ENCODE results near the gene PDGFRA.
"Not testable (repeated sequence)": the region's sequence is repeated elsewhere in the genome, so short reads cannot be mapped to it uniquely, and the experiment has no call there.

PDGFRA gene

GRCh38 chr4:54318904-54319303 is 89.8 kb downstream of the PDGFRA start:
- peak; percentile 18 for DNase-seq (ENCODE audit: low spot score)

- DNase-seq (ENCODE audit: low spot score) = no peak
Measured at GRCh38 chr4:54320826-54321685, 92.0 kb downstream of the PDGFRA start.

- peak; percentile 56 for DNase-seq (ENCODE audit: low spot score)
Measured at GRCh38 chr4:54322818-54323417, 93.8 kb downstream of the PDGFRA start.

DNA sequence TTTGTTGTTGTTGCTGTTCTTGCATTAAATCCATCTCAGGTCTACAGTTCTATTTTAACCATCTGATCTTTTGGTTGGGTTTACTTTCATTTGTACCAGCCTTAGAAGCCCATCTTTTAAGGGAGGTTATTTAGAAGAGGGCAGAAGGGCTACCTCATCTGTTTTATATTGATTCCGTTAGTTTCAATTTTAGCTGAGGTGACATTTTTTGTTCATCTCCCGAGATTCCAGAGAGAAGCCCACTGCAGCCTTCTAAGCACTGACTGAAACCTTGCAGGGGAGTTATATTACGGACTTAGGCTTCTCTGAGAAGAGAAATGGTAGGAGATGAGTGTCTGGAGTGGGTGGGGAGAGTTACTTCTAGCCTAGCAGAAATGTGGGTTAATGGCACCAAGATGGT is 101.8 kb downstream of the PDGFRA start:
- no peak for DNase-seq (ENCODE audit: low spot score)

- DNase-seq (ENCODE audit: low spot score) = no peak
Measured at GRCh38 chr4:54332542-54332941, 103.4 kb downstream of the PDGFRA start.

DNA sequence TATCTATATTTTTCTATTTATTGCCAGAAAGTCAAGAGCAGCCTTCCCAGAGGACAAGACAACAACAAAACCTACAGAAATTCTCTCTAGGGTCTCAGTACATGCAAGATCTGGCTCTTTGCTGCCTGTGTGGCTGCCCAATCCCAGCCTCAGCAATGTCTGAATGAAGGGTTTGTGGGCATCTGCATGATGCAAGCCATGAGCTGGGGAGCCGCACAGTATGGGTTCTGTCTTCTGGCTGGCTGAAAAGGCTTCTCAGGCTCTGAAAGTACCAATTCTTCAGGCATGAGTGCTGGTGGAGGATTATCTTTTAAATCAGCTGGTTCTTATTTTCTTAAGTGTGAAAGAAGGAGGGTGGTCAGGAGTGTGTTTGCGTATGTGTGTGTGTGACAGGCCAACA is 104.6 kb downstream of the PDGFRA start:
- DNase-seq (ENCODE audit: low spot score) = no peak

DNA sequence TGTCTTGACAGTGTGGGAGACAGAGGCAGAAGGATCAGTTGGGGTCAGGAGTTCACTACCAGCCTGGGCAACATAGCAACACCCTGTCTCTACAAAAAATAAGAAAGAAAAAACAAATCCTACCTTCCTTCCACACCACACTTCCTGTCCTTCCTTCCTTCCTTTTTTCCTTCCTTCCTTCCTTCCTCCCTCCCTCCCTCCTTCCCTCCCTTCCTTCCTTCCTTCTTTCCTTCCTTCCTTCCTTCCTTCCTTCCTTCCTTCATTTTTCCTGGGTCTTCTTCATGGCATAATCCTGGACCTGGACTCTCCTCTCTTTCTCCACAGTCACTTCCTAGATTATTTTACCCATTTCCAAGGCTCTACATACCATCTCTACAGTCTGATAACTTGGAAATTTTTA is 105.7 kb downstream of the PDGFRA start:
- not testable (repeated sequence) for DNase-seq (ENCODE audit: low spot score)

GRCh38 chr4:54337009-54337408 is 107.9 kb downstream of the PDGFRA start:
- no peak for DNase-seq (ENCODE audit: low spot score)

- DNase-seq (ENCODE audit: low spot score) = not testable (repeated sequence)
Measured at GRCh38 chr4:54342067-54342466, 113.0 kb downstream of the PDGFRA start.
